ENCODE measurements around the gene NYNRIN. TPM values are rescaled to one million over a fixed set of nuclear protein-coding genes. Genes with fewer than 3 reads are reported as not detected.

NYNRIN gene
- total RNA-seq: 116 and 153 TPM in 2 replicates

GRCh38 chr14:24398653-24399446 is at the start of gene NYNRIN:
Gene NYNRIN, plus strand, starts transcription at chr14:24399003. Its CDS starts 244 bp downstream, at chr14:24399247.

DNA sequence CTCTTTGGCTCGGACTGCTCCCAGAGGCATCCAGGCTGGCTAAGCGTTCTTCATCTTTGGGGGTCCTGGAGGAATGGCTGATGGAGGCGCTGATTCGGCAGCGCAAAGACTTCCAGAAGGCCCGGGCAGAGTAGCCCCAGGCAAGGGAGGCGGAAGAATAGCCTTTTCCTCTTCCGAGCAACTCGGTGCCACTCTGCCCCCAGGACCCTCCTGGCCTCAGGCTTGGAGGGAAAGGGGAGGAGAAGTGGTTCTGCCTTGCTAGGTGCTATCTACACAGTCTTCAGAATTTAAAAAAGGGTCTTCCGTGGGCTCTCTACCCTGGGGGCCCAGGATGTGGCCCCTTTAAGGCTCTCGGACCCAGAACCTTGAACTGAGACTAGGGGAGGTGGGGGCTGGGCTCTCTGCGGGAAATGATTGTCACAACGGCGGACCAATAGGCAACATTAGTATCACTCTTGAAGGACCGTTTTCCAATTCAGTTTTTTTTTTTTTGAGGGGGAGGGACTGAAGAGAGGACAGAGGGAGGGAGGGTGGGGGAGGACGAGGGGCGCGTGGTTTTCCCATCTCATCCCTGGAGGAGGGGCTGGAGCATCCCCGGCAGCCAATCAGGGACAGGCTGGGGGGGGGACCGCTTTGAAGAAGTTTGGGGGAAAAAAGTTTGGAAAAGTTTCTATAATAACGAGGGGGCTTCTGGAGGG is 31.1 kb upstream of the NYNRIN start, which contains the start of gene NFATC4:
Gene NFATC4 (plus strand): TSS at position 671 of the 698 bp plus-strand sequence. CDS start 157 bp downstream, outside the sequence.

GRCh38 chr14:24429395-24430142 is 30.8 kb downstream of the NYNRIN start, which contains the start of the genes CBLN3 and KHNYN:
Gene CBLN3, minus strand, starts transcription at chr14:24429668. Its CDS starts 614 bp downstream, at chr14:24429054.
Gene KHNYN, plus strand, starts transcription at chr14:24429954. Its CDS starts 777 bp downstream, at chr14:24430731.

DNA sequence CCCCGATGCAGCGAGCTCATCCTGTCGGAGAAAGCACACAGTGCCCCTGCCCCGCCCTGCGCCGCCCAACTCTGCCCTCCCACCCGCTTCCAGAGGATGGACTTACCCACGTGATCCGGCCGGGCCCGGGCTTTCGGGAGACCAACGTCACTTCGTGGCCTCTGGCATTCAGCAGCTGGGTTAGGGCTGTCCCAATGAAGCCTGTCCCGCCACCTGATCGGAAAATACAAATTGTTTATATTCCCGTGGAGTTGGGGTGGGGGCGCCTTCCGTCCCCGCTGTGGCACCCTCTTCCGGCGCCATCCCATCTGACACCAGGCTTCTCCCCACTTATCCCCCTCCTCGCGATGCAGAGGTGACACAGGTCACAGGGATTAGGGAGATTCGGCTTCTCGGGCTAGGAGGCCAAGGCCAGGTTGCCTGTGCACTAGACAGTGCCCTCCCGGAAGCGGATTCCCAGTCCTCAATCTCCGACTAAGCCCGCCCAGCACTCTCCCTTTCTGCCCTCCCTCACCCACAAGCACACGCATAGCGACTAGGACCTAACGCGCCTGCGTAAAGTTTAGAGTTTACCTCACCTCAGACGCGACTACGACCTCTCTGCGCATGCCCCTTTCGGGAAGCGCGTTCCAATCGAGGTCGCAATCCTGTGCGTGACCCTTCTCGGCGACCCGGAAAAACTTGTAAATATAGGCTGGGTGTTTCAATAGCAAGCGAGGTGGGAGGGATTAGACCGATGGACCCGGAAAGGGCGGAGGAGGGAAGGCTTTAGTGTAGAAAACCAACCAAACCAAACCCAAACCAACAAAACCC is 43.6 kb downstream of the NYNRIN start, which contains the start of gene SDR39U1:
Gene SDR39U1 (minus strand): TSS at position 537 of the 813 bp plus-strand sequence. CDS start 7 bp downstream, at position 530.

Small RNAs within 50 kb of the gene (small RNA-seq; reads per million reads assigned to genes)
- gene RF00026: not detected

Other genes with a start within 250 kb of the NYNRIN start
- gene IRF9, start 237.7 kb upstream of the NYNRIN start, total RNA-seq: 42.4 and 46.6 TPM in 2 replicates
- gene REC8, start 226.9 kb upstream of the NYNRIN start, total RNA-seq: 14.2 and 15.7 TPM in 2 replicates
- gene IPO4, start 210.2 kb upstream of the NYNRIN start, total RNA-seq: 20.4 and 36.2 TPM in 2 replicates
- 73.8 and 74.5 TPM in 2 replicates for gene TM9SF1, start 203.6 kb upstream of the NYNRIN start, total RNA-seq
- 0.54 TPM in 1 of 2 replicates, not detected in the other for gene TSSK4, start 193.3 kb upstream of the NYNRIN start, total RNA-seq
- 20.5 and 22.0 TPM in 2 replicates for gene CHMP4A, start 185.5 kb upstream of the NYNRIN start, total RNA-seq
- 15.3 and 15.6 TPM in 2 replicates for gene MDP1, start 182.9 kb upstream of the NYNRIN start, total RNA-seq
- 99.8 and 112 TPM in 2 replicates for gene NEDD8, start 166.6 kb upstream of the NYNRIN start, total RNA-seq
- gene GMPR2, start 166.1 kb upstream of the NYNRIN start, total RNA-seq: 79.6 and 117 TPM in 2 replicates
- gene TINF2, start 156.4 kb upstream of the NYNRIN start, total RNA-seq: 57.4 and 70.3 TPM in 2 replicates
- gene TGM1, start 135.8 kb upstream of the NYNRIN start, total RNA-seq: 33.4 and 35.4 TPM in 2 replicates
- 51.1 and 51.4 TPM in 2 replicates for gene RABGGTA, start 127.4 kb upstream of the NYNRIN start, total RNA-seq
- 27.1 and 27.9 TPM in 2 replicates for gene DHRS1, start 99.2 kb upstream of the NYNRIN start, total RNA-seq
- 20.4 and 30.3 TPM in 2 replicates for gene NOP9, start 99.2 kb upstream of the NYNRIN start, total RNA-seq
- gene CIDEB, start 91.0 kb upstream of the NYNRIN start, total RNA-seq: 9.0 and 11.0 TPM in 2 replicates
- gene LTB4R2, start 88.9 kb upstream of the NYNRIN start, total RNA-seq: 6.3 and 6.8 TPM in 2 replicates
- 2.4 and 3.1 TPM in 2 replicates for gene LTB4R, start 87.5 kb upstream of the NYNRIN start, total RNA-seq
- gene ADCY4, start 63.9 kb upstream of the NYNRIN start, total RNA-seq: 2.0 and 2.7 TPM in 2 replicates
- 7.5 and 13.0 TPM in 2 replicates for gene RIPK3, start 59.0 kb upstream of the NYNRIN start, total RNA-seq
- 41.8 and 59.3 TPM in 2 replicates for gene NFATC4, start 30.8 kb upstream of the NYNRIN start, total RNA-seq
- gene CBLN3, start 30.7 kb downstream of the NYNRIN start, total RNA-seq: 0.87 and 2.4 TPM in 2 replicates
- gene KHNYN, start 31.0 kb downstream of the NYNRIN start, total RNA-seq: 143 and 152 TPM in 2 replicates
- gene SDR39U1, start 43.8 kb downstream of the NYNRIN start, total RNA-seq: 14.1 and 23.2 TPM in 2 replicates
- gene CMA1, start 109.3 kb downstream of the NYNRIN start, total RNA-seq: not detected in 2 replicates
- not detected in 2 replicates for gene CTSG, start 177.2 kb downstream of the NYNRIN start, total RNA-seq
- not detected in 2 replicates for gene GZMH, start 210.7 kb downstream of the NYNRIN start, total RNA-seq
- gene GZMB, start 235.2 kb downstream of the NYNRIN start, total RNA-seq: not detected in 2 replicates